BE2C (cell line): ENCODE measurements around the gene ENOX1.

Source experiments
- DNase-seq: peaks from one replicate; pipeline ENCODE4 v3.0.0-alpha.2; 2020
- H3K27me3 ChIP-seq: fragments of 250-450 bp; sonication (Bioruptor Pico); 2 replicates; pipeline ENCODE4 v1.5.1; 2020; ENCODE audit warnings: mild to moderate bottlenecking
- H3K36me3 ChIP-seq: fragments of 250-450 bp; sonication (Bioruptor Pico); 2 replicates; pipeline ENCODE4 v1.5.1; 2020; ENCODE audit warnings: mild to moderate bottlenecking
- H3K4me1 ChIP-seq: fragments of 250-450 bp; sonication (Bioruptor Pico); 2 replicates; pipeline ENCODE4 v1.5.1; 2020
- H3K4me3 ChIP-seq: 2 replicates; pipeline ENCODE4 v1.5.1; 2011; ENCODE audit warnings: low read depth, low read length
- H3K9me3 ChIP-seq: fragments of 250-450 bp; sonication (Bioruptor Pico); 2 replicates; pipeline ENCODE4 v1.5.1; 2020
- CTCF ChIP-seq: IDR thresholded peaks from 2 replicates; pipeline ENCODE4 v1.5.1; 2012; ENCODE audit warnings: mild to moderate bottlenecking, low read depth, low read length

The ENOX1 gene

GRCh38 chr13:43333176-43333575 is 453.6 kb downstream of the ENOX1 start:
- H3K4me3 ChIP-seq: no peak overlapping the region
- no peaks in the 10 kb centered on the region for H3K36me3 ChIP-seq
- TF ChIP-seq CTCF: no peak
- H3K27me3 ChIP-seq: no peaks in the 10 kb centered on the region
- H3K9me3 ChIP-seq: no peaks in the 10 kb centered on the region
- H3K4me1 ChIP-seq: peaks cover 20% of the 10 kb centered on the region
- peak; percentile 23 for DNase-seq

GRCh38 chr13:43331672-43332071 is 455.1 kb downstream of the ENOX1 start:
- no peak for TF ChIP-seq CTCF
- Histone ChIP-seq H3K4me1 (peaks cover 20% of the 10 kb centered on the region), H3K4me3 (no peak overlapping the region), H3K27me3 (no peaks in the 10 kb centered on the region), H3K36me3 (no peaks in the 10 kb centered on the region), H3K9me3 (no peaks in the 10 kb centered on the region)
- DNase-seq: no peak

GRCh38 chr13:43329702-43330101 is 457.1 kb downstream of the ENOX1 start:
- H3K9me3 ChIP-seq: no peaks in the 10 kb centered on the region
- H3K4me1 ChIP-seq: peaks cover 20% of the 10 kb centered on the region
- H3K36me3 ChIP-seq: no peaks in the 10 kb centered on the region
- H3K27me3 ChIP-seq: no peaks in the 10 kb centered on the region
- no peak overlapping the region for H3K4me3 ChIP-seq
- DNase-seq: no peak
- no peak for TF ChIP-seq CTCF

GRCh38 chr13:43328907-43329306 is 457.9 kb downstream of the ENOX1 start:
- H3K9me3 ChIP-seq: no peaks in the 10 kb centered on the region
- H3K4me1 ChIP-seq: peaks cover 20% of the 10 kb centered on the region
- DNase-seq: no peak
- H3K36me3 ChIP-seq: no peaks in the 10 kb centered on the region
- H3K27me3 ChIP-seq: no peaks in the 10 kb centered on the region
- no peak for TF ChIP-seq CTCF
- no peak overlapping the region for H3K4me3 ChIP-seq

GRCh38 chr13:43326100-43326499 is 460.7 kb downstream of the ENOX1 start:
- H3K4me3 ChIP-seq: no peak overlapping the region
- H3K36me3 ChIP-seq: no peaks in the 10 kb centered on the region
- H3K4me1 ChIP-seq: peaks cover under 1% of the 10 kb centered on the region; the same call in 1 of the 2 replicates
- no peaks in the 10 kb centered on the region for H3K9me3 ChIP-seq
- DNase-seq: no peak
- no peaks in the 10 kb centered on the region for H3K27me3 ChIP-seq
- no peak for TF ChIP-seq CTCF

- Histone ChIP-seq H3K9me3 (no peaks in the 10 kb centered on the region), H3K4me3 (no peak overlapping the region), H3K27me3 (no peaks in the 10 kb centered on the region), H3K36me3 (no peaks in the 10 kb centered on the region), H3K4me1 (no peaks in the 10 kb centered on the region)
- TF ChIP-seq CTCF: no peak
- no peak for DNase-seq
These were observed 461.1 kb downstream of the ENOX1 start for GRCh38 chr13:43325636-43326035.
